Thyroid gland (tissue), 4 donors: ENCODE measurements around the gene OR1F1. TPM values are rescaled to one million over a fixed set of nuclear protein-coding genes. Genes with fewer than 3 reads are reported as not detected.
"Not testable (repeated sequence)": the region's sequence is repeated elsewhere in the genome, so short reads cannot be mapped to it uniquely, and the experiment has no call there.

ENCODE experiments used
- DNase-seq, 2 donors: peaks; one replicate each; pipeline ENCODE4 v3.0.0-alpha.2; 2019
- H3K27ac ChIP-seq, 3 donors: fragments of 200-600 bp; sonication (generic); 1 replicate in 2 of 3; 2 replicates in 1 of 3; pipeline ENCODE4 v1.5.1; 2016 to 2019; ENCODE audit warnings: mild to moderate bottlenecking in 1 of 3, moderate library complexity in 1 of 3
- H3K27me3 ChIP-seq: fragments of 200-600 bp; sonication (generic); one replicate; pipeline ENCODE4 v1.5.1; 2019
- H3K36me3 ChIP-seq, 2 donors: fragments of 200-600 bp; sonication (generic); one replicate each; pipeline ENCODE4 v1.5.1; 2016 to 2019
- H3K4me1 ChIP-seq, 2 donors: fragments of 200-600 bp; sonication (generic); one replicate each; pipeline ENCODE4 v1.5.1; 2017 to 2019
- H3K4me3 ChIP-seq, 3 donors: fragments of 200-600 bp; sonication (generic); replicated peaks in 1 of 3; 1 replicate in 2 of 3; 2 replicates in 1 of 3; pipeline ENCODE4 v1.5.1; 2016; ENCODE audit warnings: mild to moderate bottlenecking in 1 of 3
- H3K9me3 ChIP-seq: fragments of 200-600 bp; sonication (generic); one replicate; pipeline ENCODE4 v1.5.1; 2017
- POLR2A ChIP-seq, 2 donors: fragments of 450-650 bp; IDR thresholded peaks; one replicate each; pipeline ENCODE4 v1.6.1; 2017; ENCODE audit warnings: antibody characterized with exemption in 2 of 2, mild to moderate bottlenecking in 2 of 2, moderate library complexity in 1 of 2
- WGBS, 2 donors: methylation state at CpG; one replicate each; pipeline ENCODE4 v1.1.5; 2017; 5-methylcytosine and 5-hydroxymethylcytosine counted together
- intact Hi-C: fragments of 100-400 bp; cut with DNase I; formaldehyde crosslinking; loops from one replicate; pipeline ENCODE4 v1.15.1; 2023
- total RNA-seq, 4 donors: library from RNA; depleted of rRNA; stranded (reverse); fragments of >200 nt; gene quantifications; one replicate each; pipeline ENCODE4 v1.2.3, GENCODE V29; 2016
- TF ChIP-seq, protein P1 (sequence below), 6 experiments: fragments of 200-600 bp in 3 of 6; fragments of 450-650 bp in 3 of 6; sonication (generic) in 3 of 6; IDR thresholded peaks; one replicate each; pipeline ENCODE4 v1.5.1; 2016 to 2019; ENCODE audit warnings: antibody characterized with exemption in 6 of 6, mild to moderate bottlenecking in 2 of 6, inconsistent platforms in 1 of 6, moderate library complexity in 1 of 6

The OR1F1 gene
- total RNA-seq, 4 donors from 2014 or later: not detected

GRCh38 chr16:3193221-3194212 lies 5.5 kb downstream of the OR1F1 start:
- H3K36me3 ChIP-seq: no peaks in the 10 kb centered on the region
- DNase-seq: no peak
- no peak overlapping the region for H3K4me3 ChIP-seq
- no peak overlapping the region for H3K27ac ChIP-seq
- H3K9me3 ChIP-seq: no peaks in the 10 kb centered on the region
- H3K4me1 ChIP-seq: peaks cover 5 to 11% of the 10 kb centered on the region in 2 donors
- H3K27me3 ChIP-seq: peaks cover 54% of the 10 kb centered on the region
- intact Hi-C loops: no loop called here
- 70 to 73% methylated on average over 49 of the region's 49 CpGs for WGBS, 2 donors
- TF ChIP-seq, protein P1, sequence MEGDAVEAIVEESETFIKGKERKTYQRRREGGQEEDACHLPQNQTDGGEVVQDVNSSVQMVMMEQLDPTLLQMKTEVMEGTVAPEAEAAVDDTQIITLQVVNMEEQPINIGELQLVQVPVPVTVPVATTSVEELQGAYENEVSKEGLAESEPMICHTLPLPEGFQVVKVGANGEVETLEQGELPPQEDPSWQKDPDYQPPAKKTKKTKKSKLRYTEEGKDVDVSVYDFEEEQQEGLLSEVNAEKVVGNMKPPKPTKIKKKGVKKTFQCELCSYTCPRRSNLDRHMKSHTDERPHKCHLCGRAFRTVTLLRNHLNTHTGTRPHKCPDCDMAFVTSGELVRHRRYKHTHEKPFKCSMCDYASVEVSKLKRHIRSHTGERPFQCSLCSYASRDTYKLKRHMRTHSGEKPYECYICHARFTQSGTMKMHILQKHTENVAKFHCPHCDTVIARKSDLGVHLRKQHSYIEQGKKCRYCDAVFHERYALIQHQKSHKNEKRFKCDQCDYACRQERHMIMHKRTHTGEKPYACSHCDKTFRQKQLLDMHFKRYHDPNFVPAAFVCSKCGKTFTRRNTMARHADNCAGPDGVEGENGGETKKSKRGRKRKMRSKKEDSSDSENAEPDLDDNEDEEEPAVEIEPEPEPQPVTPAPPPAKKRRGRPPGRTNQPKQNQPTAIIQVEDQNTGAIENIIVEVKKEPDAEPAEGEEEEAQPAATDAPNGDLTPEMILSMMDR (IDR thresholded peaks at IDR 0.05): no peak
- TF ChIP-seq POLR2A (IDR thresholded peaks at IDR 0.05): no peak

DNA sequence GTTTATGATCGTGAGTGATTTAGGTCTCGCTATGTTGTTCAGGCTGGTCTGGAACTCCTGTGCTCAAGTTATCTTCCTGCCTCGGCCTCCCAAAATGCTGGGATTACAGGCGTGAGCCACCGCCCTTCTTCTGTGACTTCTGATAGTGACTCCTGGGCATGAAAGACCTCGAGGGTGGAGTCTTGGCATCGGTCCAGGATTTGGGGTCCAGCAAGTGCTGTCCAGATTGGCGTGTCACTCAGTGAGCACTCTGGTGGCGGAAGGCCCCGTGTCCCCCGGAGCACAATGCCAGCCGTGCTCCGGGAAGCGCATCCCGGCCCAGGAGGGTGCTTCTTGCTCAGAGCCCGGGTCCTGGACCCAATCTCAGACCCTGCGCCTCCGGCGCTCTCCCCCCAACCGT lies 6.8 kb downstream of the OR1F1 start:
- Histone ChIP-seq H3K4me1 (no peaks in the 10 kb centered on the region), H3K27me3 (peaks cover 42% of the 10 kb centered on the region), H3K36me3 (no peaks in the 10 kb centered on the region), H3K9me3 (no peaks in the 10 kb centered on the region), H3K4me3 (no peak overlapping the region), H3K27ac (no peak overlapping the region)
- DNase-seq: no peak
- TF ChIP-seq POLR2A (IDR thresholded peaks at IDR 0.05): no peak
- TF ChIP-seq, protein P1 (IDR thresholded peaks at IDR 0.05): no peak
- intact Hi-C loops: no loop called here
- 69 to 88% methylated on average over 13 to 20 of the region's 20 CpGs for WGBS, 2 donors

DNA sequence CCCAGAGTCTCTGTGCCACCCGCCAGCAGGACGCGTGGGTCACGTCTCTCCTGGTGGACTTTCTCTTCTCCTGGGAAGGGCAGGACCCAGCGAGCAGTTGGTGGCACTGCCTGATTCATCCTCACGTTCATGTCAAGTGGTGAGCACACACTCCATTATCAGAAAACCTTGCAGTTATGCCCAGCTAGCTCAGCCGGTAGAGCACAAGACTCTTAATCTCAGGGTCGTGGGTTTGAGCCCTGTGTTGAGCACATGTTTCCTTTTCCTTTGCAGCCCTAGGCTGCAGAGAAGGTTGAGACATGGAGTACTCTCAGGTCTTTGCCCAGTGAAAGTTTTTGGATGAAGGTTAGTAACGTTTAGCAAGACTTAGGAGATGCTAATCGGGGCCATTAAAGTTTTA lies 8.0 kb downstream of the OR1F1 start:
- WGBS, 2 donors: 64 to 71% methylated on average over 10 of the region's 10 CpGs
- Histone ChIP-seq H3K4me1 (no peaks in the 10 kb centered on the region), H3K27me3 (peaks cover 32% of the 10 kb centered on the region), H3K4me3 (no peak overlapping the region), H3K36me3 (no peaks in the 10 kb centered on the region), H3K27ac (no peak overlapping the region), H3K9me3 (no peaks in the 10 kb centered on the region)
- no peak for TF ChIP-seq POLR2A (IDR thresholded peaks at IDR 0.05)
- TF ChIP-seq, protein P1 (IDR thresholded peaks at IDR 0.05): no peak
- DNase-seq: no peak
- intact Hi-C loops: no loop called here

GRCh38 chr16:3197694-3198333 lies 9.8 kb downstream of the OR1F1 start:
- H3K4me3 ChIP-seq, H3K27ac ChIP-seq, H3K9me3 ChIP-seq, H3K4me1 ChIP-seq, H3K36me3 ChIP-seq, intact Hi-C loops, DNase-seq: not testable (repeated sequence)
- H3K27me3 ChIP-seq: peaks cover 13% of the 10 kb centered on the region
- WGBS, 2 donors: 61 to 63% methylated on average over 3 of the region's 3 CpGs

- intact Hi-C loops: no loop called here
- no peak for TF ChIP-seq POLR2A (IDR thresholded peaks at IDR 0.05)
- TF ChIP-seq, protein P1 (IDR thresholded peaks at IDR 0.05): no peak
- WGBS, 2 donors: 73 to 75% methylated on average over 13 of the region's 13 CpGs
- no peaks in the 10 kb centered on the region for H3K9me3 ChIP-seq
- H3K27me3 ChIP-seq: peaks cover 7% of the 10 kb centered on the region
- no peaks in the 10 kb centered on the region for H3K4me1 ChIP-seq
- no peak overlapping the region for H3K27ac ChIP-seq
- no peaks in the 10 kb centered on the region for H3K36me3 ChIP-seq
- DNase-seq: no peak
- no peak overlapping the region for H3K4me3 ChIP-seq
Observed at GRCh38 chr16:3198334-3199072, 10.5 kb downstream of the OR1F1 start.
